WI38 (cell line): Measurements from ENCODE around the gene ACTG1.

Experiments
- H3K4me3 ChIP-seq: 2 replicates; pipeline ENCODE4 v1.5.1; 2011; ENCODE audit warnings: low read depth, mild to moderate bottlenecking, control low read depth, low read length
- CTCF ChIP-seq: IDR thresholded peaks from 2 replicates; pipeline ENCODE4 v1.5.1; 2012; ENCODE audit warnings: low read depth, mild to moderate bottlenecking, control low read depth, low read length

The ACTG1 gene

GRCh38 chr17:81473019-81473418 lies 39.6 kb downstream of the ACTG1 start:
- TF ChIP-seq CTCF: no peak
- H3K4me3 ChIP-seq: no peak overlapping the region

DNA sequence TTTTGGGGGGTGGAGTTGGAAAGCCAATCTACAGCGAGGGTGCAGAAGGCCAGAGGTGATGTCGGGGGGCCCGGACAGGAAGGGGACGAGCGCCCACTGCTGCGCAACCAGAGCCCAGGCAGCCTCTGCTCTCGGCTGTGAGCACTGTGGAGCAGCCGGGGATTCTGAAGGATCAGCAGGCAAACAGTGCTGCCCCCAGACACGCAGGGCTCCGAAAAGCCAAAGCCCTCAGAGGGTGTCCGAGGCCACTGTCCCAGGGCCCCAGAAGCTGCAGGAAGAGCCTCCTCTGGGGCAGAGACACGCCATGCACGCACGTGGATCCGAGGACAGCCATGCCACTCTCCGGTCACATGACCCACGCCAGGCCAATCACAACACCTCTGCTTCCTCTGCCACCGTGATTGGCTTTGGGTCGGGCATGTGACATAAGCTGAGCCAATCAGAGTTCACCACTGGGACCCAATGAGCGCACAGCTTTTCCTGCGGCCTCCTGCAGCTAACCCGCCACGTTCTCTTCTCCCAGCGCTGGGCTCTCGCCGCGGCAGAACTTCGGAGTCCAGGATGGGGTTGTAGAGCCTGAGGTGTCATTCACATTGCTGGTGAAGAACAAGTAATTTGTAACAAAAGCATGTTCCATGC lies 40.7 kb downstream of the ACTG1 start:
- TF ChIP-seq CTCF: no peak
- no peak overlapping the region for H3K4me3 ChIP-seq

GRCh38 chr17:81470944-81471817 lies 41.4 kb downstream of the ACTG1 start:
- TF ChIP-seq CTCF: no peak
- no peak overlapping the region for H3K4me3 ChIP-seq

DNA sequence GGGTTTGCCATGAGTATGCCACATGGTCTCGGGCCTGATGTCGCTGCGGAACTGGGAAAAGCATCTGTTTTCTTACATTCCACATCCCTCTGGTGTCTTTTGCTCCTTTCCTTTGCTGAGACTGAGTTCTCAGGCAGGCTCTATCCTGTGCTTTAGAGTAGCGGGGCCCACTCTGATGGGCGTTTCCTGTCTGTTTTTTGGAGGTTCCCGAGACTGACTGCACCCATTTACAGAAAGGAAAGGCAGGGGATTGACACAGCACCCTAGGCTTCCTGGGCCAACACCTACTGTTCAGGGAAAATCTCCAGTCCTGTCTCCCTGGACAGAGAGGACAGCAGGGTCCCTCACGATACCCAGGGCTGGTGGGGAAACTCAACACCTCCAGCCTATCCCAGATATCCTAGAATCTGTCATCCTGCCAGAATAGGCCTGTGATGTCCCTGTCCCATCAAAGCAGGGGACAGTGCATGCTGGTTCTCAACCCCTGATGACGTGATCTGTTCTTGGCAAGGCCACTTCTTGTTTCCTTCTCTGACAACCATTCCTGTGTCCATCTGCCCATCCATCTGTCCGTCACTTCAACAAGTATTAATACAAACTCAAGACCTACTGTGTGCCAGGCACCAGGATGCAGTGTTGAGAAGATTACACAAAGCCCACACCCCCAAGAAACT lies 42.2 kb downstream of the ACTG1 start:
- no peak overlapping the region for H3K4me3 ChIP-seq
- TF ChIP-seq CTCF: no peak

DNA sequence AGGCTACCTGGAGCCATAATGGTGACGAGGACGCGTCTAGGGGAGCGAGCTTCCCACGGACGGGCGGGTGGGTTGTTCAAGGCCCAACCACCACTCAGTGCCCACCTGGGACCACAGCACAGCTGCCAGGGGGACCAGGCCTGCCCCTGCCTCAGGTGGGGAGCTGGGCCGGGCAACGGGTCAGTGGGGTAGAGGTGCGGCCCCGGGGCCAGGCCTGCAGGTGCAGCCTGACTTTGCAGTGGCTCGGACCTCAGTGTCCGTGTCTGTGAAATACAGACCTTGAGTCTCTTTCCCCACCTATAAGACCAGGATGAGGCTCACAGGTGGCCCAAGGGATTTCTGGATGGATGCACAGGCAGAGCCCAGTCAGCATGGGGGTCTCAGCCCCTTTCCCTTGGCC lies 43.3 kb downstream of the ACTG1 start:
- no peak for TF ChIP-seq CTCF
- H3K4me3 ChIP-seq: no peak overlapping the region

DNA sequence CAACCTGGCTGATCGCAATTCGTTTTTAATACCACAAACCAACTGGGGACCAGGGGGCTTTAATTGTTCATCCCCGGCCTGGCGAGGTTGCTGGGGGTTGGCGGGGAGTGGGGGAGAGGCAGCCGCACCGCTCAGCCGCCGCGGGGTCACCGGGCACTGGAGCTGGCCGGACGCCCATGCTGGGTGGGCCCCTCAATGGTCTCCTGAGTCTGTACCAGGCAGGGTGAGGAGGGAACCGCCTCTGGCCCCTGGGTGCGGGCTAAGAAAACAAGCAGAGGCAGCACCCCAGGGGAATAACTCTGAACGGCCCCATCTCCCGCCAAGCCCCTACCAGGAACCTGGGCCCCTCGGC lies 43.9 kb downstream of the ACTG1 start:
- H3K4me3 ChIP-seq: no peak overlapping the region
- no peak for TF ChIP-seq CTCF
